Measurements from ENCODE around the gene ZNF518A.
"Not testable (repeated sequence)": the region's sequence is repeated elsewhere in the genome, so short reads cannot be mapped to it uniquely, and the experiment has no call there.

The ZNF518A gene

GRCh38 chr10:96133135-96133534 is 3.0 kb downstream of the ZNF518A start:
- no peak for FAIRE-seq

- no peak for FAIRE-seq
Observed at GRCh38 chr10:96136810-96137209, 6.7 kb downstream of the ZNF518A start.

- FAIRE-seq = no peak
Observed at GRCh38 chr10:96137567-96137966, 7.5 kb downstream of the ZNF518A start.

- no peak for FAIRE-seq
Observed at GRCh38 chr10:96138102-96138501, 8.0 kb downstream of the ZNF518A start.

- FAIRE-seq = no peak
Observed at GRCh38 chr10:96152437-96152836, 22.3 kb downstream of the ZNF518A start.

- no peak for FAIRE-seq
Observed at GRCh38 chr10:96153070-96153469, 23.0 kb downstream of the ZNF518A start.

- FAIRE-seq = no peak
Observed at GRCh38 chr10:96165726-96166125, 35.6 kb downstream of the ZNF518A start.

- no peak for FAIRE-seq
Observed at GRCh38 chr10:96168546-96168945, 38.4 kb downstream of the ZNF518A start.

- no peak for FAIRE-seq
Observed at GRCh38 chr10:96170230-96170629, 40.1 kb downstream of the ZNF518A start.

GRCh38 chr10:96172666-96173065 is 42.6 kb downstream of the ZNF518A start:
- FAIRE-seq = no peak

- FAIRE-seq = no peak
Observed at GRCh38 chr10:96176985-96177384, 46.9 kb downstream of the ZNF518A start.

GRCh38 chr10:96188421-96188820 is 58.3 kb downstream of the ZNF518A start:
- FAIRE-seq = no peak

- no peak for FAIRE-seq
Observed at GRCh38 chr10:96188916-96189315, 58.8 kb downstream of the ZNF518A start.

- not testable (repeated sequence) for FAIRE-seq
Observed at GRCh38 chr10:96189505-96189904, 59.4 kb downstream of the ZNF518A start.

- FAIRE-seq = peak; percentile 19
Observed at GRCh38 chr10:96201525-96201924, 71.4 kb downstream of the ZNF518A start.

GRCh38 chr10:96205580-96205979 is 75.5 kb downstream of the ZNF518A start:
- no peak for FAIRE-seq

- no peak for FAIRE-seq
Observed at GRCh38 chr10:96208271-96208670, 78.2 kb downstream of the ZNF518A start.

- no peak for FAIRE-seq
Observed at GRCh38 chr10:96208946-96209345, 78.8 kb downstream of the ZNF518A start.

- FAIRE-seq = no peak
Observed at GRCh38 chr10:96211764-96212163, 81.7 kb downstream of the ZNF518A start.

GRCh38 chr10:96212911-96213310 is 82.8 kb downstream of the ZNF518A start:
- FAIRE-seq = no peak

All from TTC549 (cell line).